ENCODE data around the gene NFE2L2.
A peak's percentile ranks its signal among the peaks of the same experiment; 100 is the strongest.
"Not testable (repeated sequence)": the region's sequence is repeated elsewhere in the genome, so short reads cannot be mapped to it uniquely, and the experiment has no call there.

NFE2L2 gene

DNA sequence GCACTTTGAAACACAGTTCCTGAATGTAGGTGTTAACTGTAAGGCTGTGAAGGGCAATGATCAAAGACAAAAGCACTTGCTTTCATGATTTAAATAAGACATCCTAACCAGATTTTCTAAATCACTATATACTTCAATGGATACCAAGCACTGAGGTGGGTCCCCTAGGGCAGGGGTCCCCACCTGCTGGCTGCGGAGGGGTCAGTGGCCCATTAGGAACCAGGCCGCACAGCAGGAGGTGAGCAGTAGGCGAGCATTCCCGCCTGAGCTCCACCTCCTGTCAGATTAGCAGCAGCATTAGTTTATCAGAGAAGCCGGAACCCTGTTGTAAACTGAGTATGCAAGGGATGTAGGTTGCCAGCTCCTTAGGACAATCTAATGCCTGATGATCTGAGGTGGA, 7.1 kb downstream of the NFE2L2 start:
- no peak for DNase-seq (ENCODE audit: low spot score)

DNA sequence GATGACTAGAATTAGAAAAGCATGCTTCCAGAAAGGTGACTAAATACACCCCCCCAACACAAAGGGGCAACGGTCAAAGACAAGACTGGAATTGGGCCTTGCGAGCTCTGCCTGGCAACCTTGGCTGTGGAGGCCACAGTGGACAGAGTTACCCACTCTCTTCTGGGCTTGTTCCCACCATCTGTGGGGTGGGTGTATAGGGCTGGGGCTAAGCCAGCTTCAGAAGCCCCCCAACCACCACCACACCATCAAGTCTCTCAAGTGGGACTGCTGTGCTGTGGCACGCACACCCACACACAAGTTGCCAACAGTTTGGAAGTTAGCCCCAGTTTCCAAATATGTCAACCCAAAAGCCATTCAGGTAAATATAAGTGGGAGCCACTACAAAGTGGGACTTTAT, 7.8 kb downstream of the NFE2L2 start:
- DNase-seq (ENCODE audit: low spot score) = no peak

- no peak for DNase-seq (ENCODE audit: low spot score)
Measured at GRCh38 chr2:177256026-177256425, 8.5 kb downstream of the NFE2L2 start.

DNA sequence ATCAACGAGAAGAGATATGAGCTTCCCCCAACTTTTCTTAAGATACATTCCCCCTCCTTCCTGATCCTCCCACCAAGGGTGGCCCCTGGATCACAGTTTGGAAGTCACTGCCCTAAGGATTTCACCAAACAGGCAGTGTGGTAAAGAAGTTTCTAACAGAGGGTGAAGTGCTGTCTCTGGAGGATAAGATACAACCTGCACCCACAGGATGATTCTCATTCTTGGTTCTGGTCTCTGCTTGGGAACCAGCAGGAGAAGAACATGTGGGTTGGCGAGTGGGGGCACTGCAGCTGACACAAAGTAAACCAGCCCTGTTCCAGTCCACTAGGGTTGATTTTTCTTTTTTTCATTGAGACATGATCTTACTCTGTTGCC, 9.3 kb downstream of the NFE2L2 start:
- DNase-seq (ENCODE audit: low spot score) = no peak

- peak; percentile 45 for DNase-seq (ENCODE audit: low spot score)
Measured at GRCh38 chr2:177254433-177255226, 9.9 kb downstream of the NFE2L2 start.

- DNase-seq (ENCODE audit: low spot score) = no peak
Measured at GRCh38 chr2:177253704-177254103, 10.8 kb downstream of the NFE2L2 start.

- no peak for DNase-seq (ENCODE audit: low spot score)
Measured at GRCh38 chr2:177252808-177253531, 11.6 kb downstream of the NFE2L2 start.

- no peak for DNase-seq (ENCODE audit: low spot score)
Measured at GRCh38 chr2:177251165-177251542, 13.4 kb downstream of the NFE2L2 start.

DNA sequence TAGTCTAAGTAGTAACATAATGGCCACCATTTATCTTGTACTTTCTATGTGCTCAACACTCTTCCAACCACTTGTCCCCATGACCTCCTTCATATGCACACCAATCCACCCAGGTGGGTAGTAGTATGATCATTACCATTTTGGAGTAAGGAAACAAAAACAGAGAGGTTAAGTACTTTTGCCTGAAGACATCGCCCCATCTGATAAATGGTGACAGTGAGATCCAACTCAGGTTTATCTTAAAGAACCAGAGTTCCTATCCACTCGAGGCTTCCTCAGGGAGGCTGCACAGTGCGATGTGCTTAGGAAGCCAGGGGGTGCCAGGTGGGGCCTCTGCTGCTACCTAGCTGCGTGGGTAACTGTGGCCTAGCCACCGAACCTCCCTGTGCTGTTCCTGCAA, 14.1 kb downstream of the NFE2L2 start:
- no peak for DNase-seq (ENCODE audit: low spot score)

GRCh38 chr2:177249038-177249437, 15.5 kb downstream of the NFE2L2 start:
- DNase-seq (ENCODE audit: low spot score) = no peak

DNA sequence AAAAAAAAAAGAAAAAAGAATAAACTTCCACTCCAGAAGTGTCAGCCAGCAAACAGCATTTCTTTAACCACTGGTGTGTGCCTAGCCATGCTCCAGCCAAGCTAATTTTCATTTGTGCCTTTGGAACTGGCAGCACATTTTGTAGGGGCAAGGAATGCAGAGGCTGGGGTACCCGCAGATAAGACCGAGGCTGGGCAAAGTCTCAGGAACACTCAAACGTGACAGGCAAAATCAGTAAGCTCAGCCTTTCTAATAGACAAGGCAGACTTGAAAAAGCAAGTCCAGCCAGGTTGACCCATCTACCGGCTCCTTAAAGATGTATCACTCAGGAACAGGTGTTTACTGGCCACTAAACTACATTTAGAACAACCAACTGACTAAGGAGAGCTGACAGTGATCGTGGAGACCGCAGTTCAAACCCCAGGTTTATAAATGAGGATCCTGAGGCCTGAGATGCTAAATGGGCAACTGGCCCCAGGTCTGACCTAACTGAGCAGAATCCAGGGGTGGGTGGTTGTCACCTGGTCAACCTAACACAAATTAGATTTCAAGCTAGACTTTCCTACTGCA, 16.7 kb downstream of the NFE2L2 start:
- DNase-seq (ENCODE audit: low spot score) = no peak

- not testable (repeated sequence) for DNase-seq (ENCODE audit: low spot score)
Measured at GRCh38 chr2:177246523-177247030, 17.9 kb downstream of the NFE2L2 start.

- no peak for DNase-seq (ENCODE audit: low spot score)
Measured at GRCh38 chr2:177246000-177246399, 18.5 kb downstream of the NFE2L2 start.

GRCh38 chr2:177245010-177245422, 19.5 kb downstream of the NFE2L2 start:
- no peak for DNase-seq (ENCODE audit: low spot score)

DNA sequence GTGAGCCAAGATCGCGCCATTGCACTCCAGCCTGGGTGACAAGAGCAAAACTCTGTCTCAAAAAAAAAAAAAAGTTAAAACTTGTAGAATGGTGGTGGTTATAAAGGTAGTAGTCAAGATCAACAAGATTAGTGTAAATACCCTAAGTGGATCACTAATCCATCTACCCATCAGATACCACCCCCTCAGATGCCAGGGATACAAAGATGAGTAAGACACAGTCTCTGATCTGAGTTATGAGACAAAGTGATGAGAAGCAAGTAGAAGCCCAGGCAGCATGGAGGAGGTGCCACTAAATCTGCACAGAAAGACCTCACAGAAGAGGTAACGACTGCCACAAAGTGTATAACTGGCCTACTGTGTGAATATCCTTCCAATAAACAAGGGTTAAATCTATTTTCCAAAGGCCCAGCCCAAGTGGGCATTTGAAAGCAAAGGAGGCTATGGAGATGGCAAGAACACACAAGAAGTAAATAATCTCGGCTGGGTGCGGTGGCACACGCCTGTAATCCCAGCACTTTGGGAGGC, 20.2 kb downstream of the NFE2L2 start:
- DNase-seq (ENCODE audit: low spot score) = no peak

DNA sequence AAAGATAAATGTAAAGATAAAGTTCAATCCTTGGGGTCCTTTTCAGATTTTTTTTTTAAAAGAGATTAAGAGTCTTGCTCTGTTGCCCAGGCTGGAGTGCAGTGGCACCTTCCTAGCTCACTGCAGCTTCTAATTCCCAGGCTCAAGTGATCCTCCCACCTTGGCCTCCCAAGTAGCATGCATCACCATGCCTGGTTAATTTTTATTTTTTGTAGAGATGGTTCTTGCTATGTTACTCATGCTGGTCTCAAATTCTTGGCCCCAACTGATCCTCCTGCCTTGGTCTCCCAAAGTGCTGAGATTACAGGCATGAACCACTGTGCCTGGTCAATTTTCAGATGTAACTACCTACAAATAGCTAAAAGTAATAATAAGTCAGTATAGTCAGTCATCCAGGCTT, 21.1 kb downstream of the NFE2L2 start:
- no peak for DNase-seq (ENCODE audit: low spot score)

- DNase-seq (ENCODE audit: low spot score) = no peak
Measured at GRCh38 chr2:177243073-177243472, 21.5 kb downstream of the NFE2L2 start.

- DNase-seq (ENCODE audit: low spot score) = peak; percentile 93
Measured at GRCh38 chr2:177242121-177242987, 22.2 kb downstream of the NFE2L2 start.

DNA sequence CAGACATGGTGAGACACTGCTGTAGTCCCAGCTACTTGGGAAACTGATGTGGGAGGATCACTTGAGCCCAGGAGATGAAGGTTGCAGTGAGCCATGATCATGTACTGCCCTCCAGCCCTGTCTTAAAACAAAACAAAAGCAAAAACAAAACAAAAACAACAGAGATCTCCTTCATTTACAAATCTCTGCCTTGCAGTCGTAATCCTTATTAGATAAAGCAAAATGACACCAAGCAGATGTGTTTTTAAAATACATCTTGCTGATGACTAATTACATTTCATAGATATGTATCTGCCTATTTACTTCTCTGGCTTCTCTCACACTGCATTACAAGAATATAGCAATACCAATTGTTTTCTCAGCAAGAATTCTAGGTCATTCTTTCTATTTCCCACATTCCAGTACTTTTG, 22.8 kb downstream of the NFE2L2 start:
- peak; percentile 91 for DNase-seq (ENCODE audit: low spot score)

- peak; percentile 31 for DNase-seq (ENCODE audit: low spot score)
Measured at GRCh38 chr2:177239932-177240630, 24.4 kb downstream of the NFE2L2 start.

GRCh38 chr2:177239053-177239452, 25.5 kb downstream of the NFE2L2 start:
- DNase-seq (ENCODE audit: low spot score) = no peak
